CD8-positive, alpha-beta memory T cell (primary cell): Measurements from ENCODE around the gene MRPL16. TPM values are rescaled to one million over a fixed set of nuclear protein-coding genes. Genes with fewer than 3 reads are reported as not detected.
"Not testable (repeated sequence)": the region's sequence is repeated elsewhere in the genome, so short reads cannot be mapped to it uniquely, and the experiment has no call there.

Experiments
- CTCF ChIA-PET: fragments of 350-600 bp; sonication (Branson Sonifier 250); formaldehyde crosslinking; loops from one replicate; lab custom pipeline; 2021; ENCODE audit warnings: antibody characterized with exemption; lab: Charles Lee
- POLR2A ChIA-PET: fragments of 350-600 bp; sonication (Branson Sonifier 250); formaldehyde crosslinking; loops from one replicate; lab custom pipeline; 2021; ENCODE audit warnings: antibody characterized with exemption; lab: Charles Lee
- DNase-seq, 5 donors: peaks; one replicate each; pipeline versions ENCODE4 v3.0.0 to v3.0.0-alpha.2; 2020 to 2022; ENCODE audit warnings: mixed read lengths in 1 of 5
- H3K27ac ChIP-seq: one replicate; pipeline ENCODE4 v1.7.0; 2013; ENCODE audit warnings: low read depth, mild to moderate bottlenecking, low read length, moderate library complexity
- H3K27me3 ChIP-seq: 2 replicates; pipeline ENCODE4 v1.7.0; 2013; ENCODE audit warnings: low read length, mild to moderate bottlenecking; ENCODE audit not compliant: insufficient read depth, poor library complexity, severe bottlenecking
- H3K36me3 ChIP-seq: 2 replicates; pipeline ENCODE4 v1.7.0; 2013; ENCODE audit warnings: mild to moderate bottlenecking, low read length, moderate library complexity; ENCODE audit not compliant: insufficient read depth
- H3K4me1 ChIP-seq: 2 replicates; pipeline ENCODE4 v1.7.0; 2013; ENCODE audit warnings: mild to moderate bottlenecking, low read length, moderate library complexity; ENCODE audit not compliant: insufficient read depth
- H3K4me3 ChIP-seq: 2 replicates; pipeline ENCODE4 v1.7.0; 2013; ENCODE audit warnings: mild to moderate bottlenecking, low read length
- H3K9me3 ChIP-seq: 2 replicates; pipeline ENCODE4 v1.7.0; 2013; ENCODE audit warnings: mild to moderate bottlenecking, low read length
- H3K27ac Mint-ChIP-seq, 8 donors: one replicate each; pipeline ENCODE4 v1.8.0; 2020 to 2021; ENCODE audit warnings: mixed read lengths in 8 of 8, mild to moderate bottlenecking in 6 of 8, inconsistent platforms in 3 of 8, moderate library complexity in 3 of 8
- H3K27me3 Mint-ChIP-seq, 2 donors: one replicate each; pipeline ENCODE4 v1.8.0; 2020 to 2021; ENCODE audit warnings: mixed read lengths in 2 of 2, mild to moderate bottlenecking in 1 of 2, moderate library complexity in 1 of 2
- H3K36me3 Mint-ChIP-seq, 3 donors: one replicate each; pipeline ENCODE4 v1.8.0; 2020 to 2021; ENCODE audit warnings: mixed read lengths in 3 of 3, inconsistent platforms in 1 of 3, mild to moderate bottlenecking in 1 of 3
- H3K4me1 Mint-ChIP-seq, 3 donors: one replicate each; pipeline ENCODE4 v1.8.0; 2020 to 2021; ENCODE audit warnings: mixed read lengths in 3 of 3, inconsistent platforms in 1 of 3, mild to moderate bottlenecking in 1 of 3
- H3K4me3 Mint-ChIP-seq, 7 donors: one replicate each; pipeline ENCODE4 v1.8.0; 2020 to 2021; ENCODE audit warnings: mixed read lengths in 7 of 7, mild to moderate bottlenecking in 6 of 7, moderate library complexity in 4 of 7, inconsistent platforms in 2 of 7
- H3K9me3 Mint-ChIP-seq, 5 donors: one replicate each; pipeline ENCODE4 v1.8.0; 2020 to 2022; ENCODE audit warnings: mixed read lengths in 5 of 5, mild to moderate bottlenecking in 3 of 5, moderate library complexity in 2 of 5, inconsistent platforms in 1 of 5
- polyA plus RNA-seq: library from polyadenylated mRNA; unstranded; fragments of 300-500 nt; fragmentation: Illumina TruSeq; gene quantifications from one replicate; pipeline ENCODE4 v1.2.3, GENCODE V29; 2021
- total RNA-seq, 2 experiments: library from RNA; stranded (reverse); gene quantifications; one replicate each; pipeline ENCODE4 v1.2.3, GENCODE V29; 2021

MRPL16 gene
- total and polyA plus RNA-seq, 3 experiments from 2014 or later = 75.0 to 84.5 (median 83.5) TPM

- no peak overlapping the region for H3K4me3 Mint-ChIP-seq
These were observed 18.8 kb upstream of the MRPL16 start for GRCh38 chr11:59829358-59829757.

GRCh38 chr11:59822989-59823566 lies 12.5 kb upstream of the MRPL16 start:
- peaks cover 4 to 11% (median 8%) of the 10 kb centered on the region in 3 donors for H3K4me1 Mint-ChIP-seq
- H3K27ac ChIP-seq = no peak overlapping the region
- peak in 1 of 5 donors; percentile 17 for DNase-seq
- H3K4me1 ChIP-seq = no peaks in the 10 kb centered on the region
- no peaks in the 10 kb centered on the region for H3K36me3 Mint-ChIP-seq
- H3K4me3 Mint-ChIP-seq = no peak overlapping the region
- H3K4me3 ChIP-seq = no peak overlapping the region
- CTCF ChIA-PET = interaction anchor here (0.7 to 1.8 kb wide), 5 partner anchors 9 to 428 kb away, joined by 3 to 4 read pairs (median 3); no protein-coding TSS in a partner anchor
- POLR2A ChIA-PET = no interaction called here
- no peaks in the 10 kb centered on the region for H3K9me3 ChIP-seq
- no peaks in the 10 kb centered on the region for H3K27me3 ChIP-seq
- H3K36me3 ChIP-seq = no peaks in the 10 kb centered on the region
- H3K27me3 Mint-ChIP-seq = peaks cover 0 to 4% of the 10 kb centered on the region in 2 donors
- H3K27ac Mint-ChIP-seq = peak overlapping the region in 1 of 8 donors; percentile 17
- H3K9me3 Mint-ChIP-seq = no peaks in the 10 kb centered on the region

More at GRCh38 chr11:59829358-59829757, 18.8 kb upstream of the MRPL16 start:
- Mint-ChIP-seq H3K27me3 (peaks cover 4 to 5% of the 10 kb centered on the region in 2 donors), H3K36me3 (no peaks in the 10 kb centered on the region), H3K9me3 (no peaks in the 10 kb centered on the region), H3K27ac (no peak overlapping the region), H3K4me1 (peaks cover 0 to 4% (median 0%) of the 10 kb centered on the region in 3 donors)
- Histone ChIP-seq H3K4me3 (no peak overlapping the region), H3K27me3 (no peaks in the 10 kb centered on the region), H3K27ac (no peak overlapping the region), H3K9me3 (no peaks in the 10 kb centered on the region), H3K36me3 (no peaks in the 10 kb centered on the region), H3K4me1 (no peaks in the 10 kb centered on the region)
- CTCF ChIA-PET = no interaction called here
- POLR2A ChIA-PET = no interaction called here
- DNase-seq = no peak

- Histone ChIP-seq H3K9me3 (no peaks in the 10 kb centered on the region), H3K4me3 (no peak overlapping the region), H3K27me3 (no peaks in the 10 kb centered on the region), H3K36me3 (no peaks in the 10 kb centered on the region), H3K4me1 (no peaks in the 10 kb centered on the region), H3K27ac (no peak overlapping the region)
- Mint-ChIP-seq H3K36me3 (no peaks in the 10 kb centered on the region), H3K27me3 (no peaks in the 10 kb centered on the region), H3K4me3 (no peak overlapping the region), H3K4me1 (peaks cover 9 to 16% (median 14%) of the 10 kb centered on the region in 3 donors), H3K9me3 (no peaks in the 10 kb centered on the region), H3K27ac (no peak overlapping the region)
- ChIA-PET CTCF (no interaction called here), POLR2A (no interaction called here)
- no peak for DNase-seq
These were observed 8.0 kb upstream of the MRPL16 start for GRCh38 chr11:59818572-59818971.

GRCh38 chr11:59816434-59816833 lies 5.9 kb upstream of the MRPL16 start:
- H3K36me3 Mint-ChIP-seq, H3K4me1 ChIP-seq, H3K4me3 ChIP-seq, H3K27me3 ChIP-seq, H3K9me3 Mint-ChIP-seq, CTCF ChIA-PET, POLR2A ChIA-PET, H3K27ac Mint-ChIP-seq, DNase-seq, H3K9me3 ChIP-seq, H3K27ac ChIP-seq, H3K4me3 Mint-ChIP-seq, H3K27me3 Mint-ChIP-seq, H3K36me3 ChIP-seq: not testable (repeated sequence)
- H3K4me1 Mint-ChIP-seq = peaks cover 9 to 13% (median 10%) of the 10 kb centered on the region in 3 donors

GRCh38 chr11:59815754-59816153 lies 5.2 kb upstream of the MRPL16 start:
- H3K27me3 Mint-ChIP-seq = peaks cover 0 to 7% of the 10 kb centered on the region in 2 donors
- H3K27me3 ChIP-seq = no peaks in the 10 kb centered on the region
- POLR2A ChIA-PET = no interaction called here
- peaks cover 6% of the 10 kb centered on the region for H3K4me1 ChIP-seq
- H3K4me3 Mint-ChIP-seq = no peak overlapping the region
- no peak for DNase-seq
- H3K9me3 ChIP-seq = no peaks in the 10 kb centered on the region
- H3K9me3 Mint-ChIP-seq = peaks cover 0 to 4% (median 0%) of the 10 kb centered on the region in 5 donors
- no peak overlapping the region for H3K4me3 ChIP-seq
- peaks cover 0 to 5% (median 0%) of the 10 kb centered on the region in 3 donors for H3K36me3 Mint-ChIP-seq
- H3K36me3 ChIP-seq = no peaks in the 10 kb centered on the region
- H3K27ac ChIP-seq = no peak overlapping the region
- H3K27ac Mint-ChIP-seq = no peak overlapping the region
- CTCF ChIA-PET = no interaction called here
- peaks cover 16 to 20% (median 16%) of the 10 kb centered on the region in 3 donors for H3K4me1 Mint-ChIP-seq

DNA sequence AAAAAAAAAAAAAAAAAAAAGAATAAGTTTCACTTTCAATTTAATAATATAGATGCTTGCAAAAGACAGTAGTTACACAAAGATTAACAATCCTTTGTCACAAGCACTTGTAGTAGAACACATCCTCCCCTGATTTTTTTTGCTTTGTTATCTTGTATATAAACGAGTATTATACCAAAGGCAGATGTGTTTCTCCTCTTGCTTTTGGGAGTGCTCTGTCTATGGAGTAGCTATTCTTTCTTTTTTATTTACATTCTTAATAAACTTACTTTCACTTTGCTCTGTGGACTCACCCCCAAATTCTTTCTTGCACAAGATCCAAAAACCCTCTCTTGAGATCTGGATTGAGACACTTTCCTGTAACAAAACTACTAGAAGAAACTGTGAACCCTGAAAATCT lies 3.4 kb upstream of the MRPL16 start:
- peaks cover 0 to 7% of the 10 kb centered on the region in 2 donors for H3K27me3 Mint-ChIP-seq
- ChIA-PET POLR2A (no interaction called here), CTCF (interaction anchor here (1.0 kb wide), 1 partner anchor 9 kb away, joined by 3 read pairs; no protein-coding TSS in a partner anchor)
- H3K27ac ChIP-seq = no peak overlapping the region
- peaks cover 16% of the 10 kb centered on the region for H3K4me1 ChIP-seq
- no peaks in the 10 kb centered on the region for H3K9me3 ChIP-seq
- H3K27me3 ChIP-seq = no peaks in the 10 kb centered on the region
- peaks cover 27 to 34% (median 29%) of the 10 kb centered on the region in 3 donors for H3K4me1 Mint-ChIP-seq
- peak overlapping the region in 6 of 7 donors; percentile 24 to 65 (median 42) for H3K4me3 Mint-ChIP-seq
- no peak overlapping the region for H3K4me3 ChIP-seq
- peaks cover 0 to 5% (median 5%) of the 10 kb centered on the region in 3 donors for H3K36me3 Mint-ChIP-seq
- H3K36me3 ChIP-seq = no peaks in the 10 kb centered on the region
- H3K27ac Mint-ChIP-seq = peak overlapping the region in 3 of 8 donors; percentile 13 to 52 (median 45)
- peaks cover 0 to 4% (median 0%) of the 10 kb centered on the region in 5 donors for H3K9me3 Mint-ChIP-seq
- no peak for DNase-seq

DNA sequence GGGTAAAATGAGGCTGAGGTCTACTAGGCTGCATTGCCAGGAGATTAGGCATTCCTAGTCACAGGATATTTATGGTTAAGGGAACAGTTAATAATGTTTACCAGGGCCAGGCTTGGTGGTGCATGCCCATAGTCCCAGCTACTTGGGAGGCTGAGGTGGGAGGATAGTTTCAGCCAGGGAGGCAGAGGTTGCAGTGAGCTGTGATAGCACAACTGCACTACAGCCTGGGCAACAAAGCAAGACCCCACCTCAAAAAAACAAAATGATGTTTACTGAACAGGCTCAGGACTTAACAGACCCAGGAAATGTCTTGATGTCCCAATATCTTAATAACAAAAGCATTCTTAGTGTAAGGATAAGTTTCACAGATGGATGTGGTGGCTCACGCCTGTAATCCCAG lies 2.8 kb upstream of the MRPL16 start:
- H3K27ac Mint-ChIP-seq = no peak overlapping the region
- peak overlapping the region in 1 of 7 donors; percentile 23 for H3K4me3 Mint-ChIP-seq
- H3K4me3 ChIP-seq = no peak overlapping the region
- ChIA-PET POLR2A (no interaction called here), CTCF (interaction anchor here (1.0 kb wide), 1 partner anchor 10 kb away, joined by 3 read pairs; no protein-coding TSS in a partner anchor)
- no peaks in the 10 kb centered on the region for H3K27me3 ChIP-seq
- no peak for DNase-seq
- H3K4me1 ChIP-seq = peaks cover 17% of the 10 kb centered on the region
- H3K36me3 Mint-ChIP-seq = peaks cover 0 to 10% (median 5%) of the 10 kb centered on the region in 3 donors
- no peaks in the 10 kb centered on the region for H3K36me3 ChIP-seq
- H3K27me3 Mint-ChIP-seq = peaks cover 0 to 7% of the 10 kb centered on the region in 2 donors
- no peak overlapping the region for H3K27ac ChIP-seq
- peaks cover 0 to 4% (median 0%) of the 10 kb centered on the region in 5 donors for H3K9me3 Mint-ChIP-seq
- H3K9me3 ChIP-seq = no peaks in the 10 kb centered on the region
- H3K4me1 Mint-ChIP-seq = peaks cover 27 to 33% (median 30%) of the 10 kb centered on the region in 3 donors

DNA sequence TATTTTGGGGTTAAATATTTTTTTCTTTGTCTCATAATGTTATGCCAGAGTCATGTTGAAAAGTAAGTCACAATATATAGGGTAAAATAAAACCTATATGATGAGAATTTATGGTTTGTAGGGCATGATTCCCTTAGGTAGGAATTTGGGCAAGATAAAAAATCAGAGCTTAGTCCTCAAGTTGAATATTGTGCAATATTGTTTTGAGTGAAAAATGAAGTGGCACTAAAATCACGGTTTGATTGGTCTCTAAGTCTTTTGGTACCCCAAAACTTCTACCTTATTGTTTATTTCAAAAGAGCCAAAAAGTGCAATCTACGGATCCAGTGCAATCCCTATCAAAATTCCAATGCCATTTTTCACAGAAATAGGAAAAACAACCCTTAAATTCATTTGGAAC lies 1.6 kb upstream of the MRPL16 start:
- peaks cover 0 to 7% of the 10 kb centered on the region in 2 donors for H3K27me3 Mint-ChIP-seq
- peaks cover 0 to 4% (median 0%) of the 10 kb centered on the region in 5 donors for H3K9me3 Mint-ChIP-seq
- peaks cover 0 to 18% (median 5%) of the 10 kb centered on the region in 3 donors for H3K36me3 Mint-ChIP-seq
- peaks cover 17% of the 10 kb centered on the region for H3K4me1 ChIP-seq
- H3K4me1 Mint-ChIP-seq = peaks cover 26 to 33% (median 32%) of the 10 kb centered on the region in 3 donors
- peak overlapping the region in 2 of 8 donors; percentile 32 to 66 for H3K27ac Mint-ChIP-seq
- H3K27ac ChIP-seq = no peak overlapping the region
- no peaks in the 10 kb centered on the region for H3K27me3 ChIP-seq
- no peaks in the 10 kb centered on the region for H3K9me3 ChIP-seq
- H3K4me3 ChIP-seq = no peak overlapping the region
- POLR2A ChIA-PET = no interaction called here
- peaks cover 4% of the 10 kb centered on the region for H3K36me3 ChIP-seq
- DNase-seq = no peak
- CTCF ChIA-PET = interaction anchor here (4.0 kb wide), 1 partner anchor 11 kb away, joined by 22 read pairs; no protein-coding TSS in a partner anchor
- H3K4me3 Mint-ChIP-seq = peak overlapping the region in 2 of 7 donors; percentile 13 to 60
